Smooth muscle cell of the coronary artery (primary cell): ENCODE results near the gene NRK. TPM values are rescaled to one million over a fixed set of nuclear protein-coding genes. Genes with fewer than 3 reads are reported as not detected.

Source experiments
- total RNA-seq: library from RNA; depleted of rRNA; stranded (reverse); fragments of >200 nt; gene quantifications from 2 replicates; pipeline ENCODE4 v1.2.3, GENCODE V29; 2014; ENCODE audit warnings: low replicate concordance

Gene NRK
- 0.12 and 0.15 TPM in 2 replicates for total RNA-seq

GRCh38 chrX:105822138-105823091 is at the start of gene NRK:
Gene NRK, plus strand, starts transcription at chrX:105822539. Its CDS starts 307 bp downstream, at chrX:105822846.

Other genes starting within 250 kb of the NRK start
- gene SERPINA7, start 216.2 kb downstream of the NRK start, total RNA-seq, result not detected in 2 replicates